LNCAP (cell line): Measurements from ENCODE around the gene SIRPB1.

Experiments
- TF ChIP-seq, protein P1 (sequence below): fragments of 450-650 bp; IDR thresholded peaks from 2 replicates; pipeline ENCODE4 v1.5.1; 2017; ENCODE audit warnings: mild to moderate bottlenecking

SIRPB1 gene

DNA sequence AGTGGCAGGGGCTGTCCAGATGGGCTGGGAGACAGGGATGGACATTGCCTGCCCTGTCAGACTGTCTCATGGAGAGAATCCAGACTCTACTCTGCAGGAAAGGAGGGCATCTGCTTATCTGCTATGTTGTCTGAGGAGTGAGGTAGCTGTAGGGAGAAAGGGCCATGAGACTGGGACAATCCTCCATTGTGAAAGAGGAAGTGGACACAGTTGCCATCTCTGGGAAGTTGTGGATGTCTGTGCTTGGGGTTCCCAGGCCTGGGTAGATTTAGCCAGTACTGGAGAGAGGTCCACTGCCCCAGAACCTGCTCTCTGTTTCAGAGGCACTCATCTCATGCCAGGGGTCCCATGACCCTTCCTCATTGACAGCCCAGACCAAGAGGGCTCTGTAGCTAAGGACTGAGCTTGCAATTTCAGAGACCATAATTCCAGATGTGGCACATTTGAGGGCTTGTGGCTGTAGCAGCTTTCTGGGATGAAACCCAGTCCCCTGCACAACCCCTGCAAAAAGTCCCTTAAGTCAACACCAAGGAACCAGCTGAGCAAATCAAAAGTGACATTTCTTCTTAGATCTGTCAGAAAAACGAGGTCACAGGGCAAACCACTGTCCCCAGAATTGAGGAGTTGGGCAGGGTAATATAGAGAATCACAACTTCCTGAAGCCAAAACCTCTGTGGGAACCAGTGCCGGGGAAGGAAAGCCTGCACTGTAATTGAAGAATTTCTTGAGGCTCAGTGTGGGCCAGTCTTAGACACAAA is 41.9 kb upstream of the SIRPB1 start:
- TF ChIP-seq, protein P1, sequence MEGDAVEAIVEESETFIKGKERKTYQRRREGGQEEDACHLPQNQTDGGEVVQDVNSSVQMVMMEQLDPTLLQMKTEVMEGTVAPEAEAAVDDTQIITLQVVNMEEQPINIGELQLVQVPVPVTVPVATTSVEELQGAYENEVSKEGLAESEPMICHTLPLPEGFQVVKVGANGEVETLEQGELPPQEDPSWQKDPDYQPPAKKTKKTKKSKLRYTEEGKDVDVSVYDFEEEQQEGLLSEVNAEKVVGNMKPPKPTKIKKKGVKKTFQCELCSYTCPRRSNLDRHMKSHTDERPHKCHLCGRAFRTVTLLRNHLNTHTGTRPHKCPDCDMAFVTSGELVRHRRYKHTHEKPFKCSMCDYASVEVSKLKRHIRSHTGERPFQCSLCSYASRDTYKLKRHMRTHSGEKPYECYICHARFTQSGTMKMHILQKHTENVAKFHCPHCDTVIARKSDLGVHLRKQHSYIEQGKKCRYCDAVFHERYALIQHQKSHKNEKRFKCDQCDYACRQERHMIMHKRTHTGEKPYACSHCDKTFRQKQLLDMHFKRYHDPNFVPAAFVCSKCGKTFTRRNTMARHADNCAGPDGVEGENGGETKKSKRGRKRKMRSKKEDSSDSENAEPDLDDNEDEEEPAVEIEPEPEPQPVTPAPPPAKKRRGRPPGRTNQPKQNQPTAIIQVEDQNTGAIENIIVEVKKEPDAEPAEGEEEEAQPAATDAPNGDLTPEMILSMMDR, result no peak

DNA sequence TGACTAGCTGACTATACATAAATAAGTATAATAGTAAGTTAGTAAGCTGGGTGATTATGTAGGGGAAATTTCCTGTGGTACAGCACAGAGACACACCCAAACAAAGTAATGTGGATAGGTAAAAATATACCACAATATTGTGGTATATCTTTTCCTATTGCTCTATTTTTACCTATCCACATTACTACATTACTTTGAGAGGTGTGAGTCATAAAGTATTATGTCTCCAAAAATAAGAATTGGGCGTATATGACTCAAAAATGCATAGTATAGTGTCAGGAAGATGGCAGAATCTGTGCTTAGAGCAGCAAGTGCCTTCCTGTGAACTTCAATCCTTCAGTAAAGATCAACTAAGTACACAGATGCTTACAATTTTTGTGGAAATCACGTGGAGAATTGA is 40.4 kb upstream of the SIRPB1 start:
- TF ChIP-seq, protein P1, result no peak

DNA sequence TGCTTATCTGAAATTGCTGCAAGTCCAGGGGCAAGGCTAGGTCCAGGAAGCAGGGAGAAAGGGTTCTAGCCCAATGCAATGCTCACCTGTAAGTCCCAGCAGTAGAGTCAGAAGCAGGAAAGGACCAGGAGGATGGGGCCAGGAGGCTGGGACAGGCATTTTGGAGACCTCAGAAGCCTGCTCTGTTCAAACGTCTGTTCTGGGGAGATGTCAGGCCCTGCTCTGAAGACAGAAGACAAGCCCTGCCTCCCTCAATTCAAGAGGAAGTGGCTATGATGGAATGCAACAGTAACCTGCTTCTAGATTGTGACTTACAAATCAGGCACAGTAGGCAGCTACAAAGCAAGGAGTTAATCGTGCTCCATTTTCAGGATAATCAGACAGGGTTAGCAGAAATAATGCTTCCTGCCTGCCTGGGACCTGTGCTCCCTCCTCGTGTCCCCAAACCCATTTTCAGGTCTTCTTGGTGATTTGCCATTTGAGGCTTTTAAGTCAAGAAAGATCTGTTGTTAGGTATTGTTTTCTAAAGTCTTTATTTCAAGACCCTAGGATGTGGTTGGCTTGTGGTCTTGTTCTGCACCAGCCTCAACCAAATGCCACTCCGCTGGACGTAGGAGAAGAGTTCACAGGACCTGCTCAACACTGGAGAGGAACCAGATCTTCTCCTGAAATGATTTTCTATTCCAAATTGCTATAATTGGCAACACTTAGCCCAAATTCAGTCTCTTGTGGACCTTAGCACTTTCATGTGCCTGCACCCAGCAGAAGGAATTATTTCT is 37.9 kb upstream of the SIRPB1 start, which contains the start of gene SIRPG:
TSS of gene SIRPG (minus strand) at position 224 of the 779 bp plus-strand sequence. CDS start at position 159, 65 bp downstream.
- TF ChIP-seq, protein P1, result no peak

DNA sequence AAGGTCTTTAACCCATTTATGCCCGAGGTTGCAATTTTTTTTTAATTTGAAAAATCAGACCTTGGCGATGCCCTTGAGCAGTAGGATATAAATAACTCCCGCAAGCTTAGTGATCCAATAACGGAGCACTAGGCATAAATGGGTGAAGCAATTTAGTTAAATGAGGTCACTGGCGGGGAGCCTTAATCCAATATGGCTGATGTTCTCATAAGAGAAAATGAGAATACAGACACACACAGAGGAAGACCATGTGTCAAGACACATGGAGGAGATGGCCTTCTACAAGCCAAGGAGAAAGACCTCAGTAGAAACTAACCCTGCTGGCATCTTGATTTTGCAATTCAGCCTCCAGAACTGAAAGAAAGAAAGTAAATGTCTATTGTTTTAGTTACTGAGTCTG is 37.0 kb upstream of the SIRPB1 start:
- TF ChIP-seq, protein P1, result no peak

DNA sequence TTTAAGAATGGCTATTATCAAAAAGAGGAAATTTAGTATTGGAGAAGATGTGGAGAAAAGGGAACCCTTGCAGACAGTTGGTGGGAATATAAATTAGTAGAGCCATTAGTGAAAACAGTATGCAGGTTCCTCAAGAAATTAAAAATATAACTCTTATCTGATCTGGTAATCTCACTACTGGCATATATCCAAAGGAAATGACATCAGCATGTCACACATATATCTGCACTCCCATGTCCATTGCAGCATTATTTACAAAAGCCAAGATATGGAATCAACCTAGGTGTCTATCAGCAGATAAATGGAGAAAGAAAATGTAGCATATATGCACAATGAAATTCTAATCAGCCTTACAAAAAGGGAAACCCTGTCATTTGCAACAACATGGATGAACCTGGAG is 35.2 kb upstream of the SIRPB1 start:
- TF ChIP-seq, protein P1, result no peak

DNA sequence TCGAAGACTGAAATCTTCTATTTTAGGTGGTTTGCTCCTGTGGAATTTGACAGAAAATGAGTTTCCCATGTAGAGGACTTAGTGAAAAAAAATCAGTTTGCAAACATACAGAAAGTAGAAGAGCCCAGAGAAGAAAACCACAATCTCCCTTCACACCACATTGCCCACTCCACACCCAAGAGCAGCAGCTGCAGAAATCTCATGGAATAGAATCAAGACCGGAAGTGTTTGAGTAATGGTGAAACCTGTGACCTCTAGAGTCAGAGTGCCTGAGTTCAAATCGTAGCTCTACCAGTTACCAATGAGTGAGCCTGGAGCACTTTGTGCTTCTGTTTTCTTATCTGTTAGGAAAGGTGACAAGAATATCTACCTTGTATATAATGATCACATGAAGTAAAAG is 33.2 kb upstream of the SIRPB1 start:
- TF ChIP-seq, protein P1, result no peak

DNA sequence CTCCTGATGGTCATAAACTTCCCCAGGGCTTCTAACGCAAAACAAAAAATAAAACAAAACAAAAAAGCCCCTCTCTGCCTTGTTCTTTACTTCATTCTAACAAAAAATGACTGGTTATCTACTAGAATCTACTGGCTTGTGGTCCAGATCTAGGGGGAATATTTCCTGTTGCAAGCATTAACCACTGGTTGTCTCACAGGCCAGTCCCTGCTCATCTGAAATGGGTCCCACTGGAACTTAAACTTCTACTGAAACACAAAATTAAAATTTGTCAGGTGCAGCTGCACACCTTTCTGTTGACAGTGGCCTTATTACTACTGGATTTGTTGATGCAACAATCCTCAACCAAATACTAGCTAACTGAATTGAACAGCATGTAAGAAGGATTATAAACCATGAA is 32.3 kb upstream of the SIRPB1 start:
- TF ChIP-seq, protein P1, result no peak
